RWPE1 (cell line): Measurements from ENCODE around the gene OLFM2.
A peak's percentile ranks its signal among the peaks of the same experiment; 100 is the strongest.

ENCODE experiments used
- CTCF ChIA-PET: fragments of 350-600 bp; sonication (Branson Sonifier 250); formaldehyde crosslinking; extraction: SDS; loops from one replicate; lab custom pipeline; 2021; lab: Yijun Ruan, JAX
- POLR2A ChIA-PET: fragments of 400-600 bp; formaldehyde crosslinking; extraction: SDS; loops from one replicate; lab custom pipeline; 2020; ENCODE audit warnings: antibody characterized with exemption; ENCODE audit not compliant: low non-redundant PET; lab: Yijun Ruan, JAX
- DNase-seq: peaks from one replicate; pipeline ENCODE4 v3.0.0; 2012; ENCODE audit warnings: low spot score
- H3K27ac ChIP-seq: fragments of 450-650 bp; 2 replicates; pipeline ENCODE4 v1.5.1; 2017
- CTCF ChIP-seq: fragments of 450-650 bp; conservative IDR thresholded peaks from 2 replicates; pipeline ENCODE4 v1.5.1; 2017; ENCODE audit warnings: low read depth, mild to moderate bottlenecking

The OLFM2 gene

GRCh38 chr19:9878511-9879196, 57.7 kb downstream of the OLFM2 start:
- no peak for TF ChIP-seq CTCF
- peak overlapping the region; percentile 30; the same call in 1 of the 2 replicates for H3K27ac ChIP-seq
- DNase-seq = no peak
- ChIA-PET CTCF (no interaction called here), POLR2A (no interaction called here)

GRCh38 chr19:9877780-9878510, 58.4 kb downstream of the OLFM2 start:
- no peak for TF ChIP-seq CTCF
- ChIA-PET POLR2A (no interaction called here), CTCF (interaction anchor here (0.6 kb wide), 1 partner anchor 20 kb away, joined by 3 read pairs; no protein-coding TSS in a partner anchor)
- peak; percentile 59 for DNase-seq
- H3K27ac ChIP-seq = peak overlapping the region; percentile 30; the same call in 1 of the 2 replicates

- ChIA-PET CTCF (interaction anchor here (0.7 kb wide), 1 partner anchor 69 kb away, joined by 4 read pairs; no protein-coding TSS in a partner anchor), POLR2A (interaction anchor here (0.6 kb wide), 1 partner anchor 11 kb away, joined by 7 read pairs; no protein-coding TSS in a partner anchor)
- no peak overlapping the region for H3K27ac ChIP-seq
- TF ChIP-seq CTCF = no peak
- no peak for DNase-seq
These were observed 60.5 kb downstream of the OLFM2 start for GRCh38 chr19:9875796-9876195.

- ChIA-PET POLR2A (interaction anchor here (0.7 kb wide), 1 partner anchor 17 kb away, joined by 6 read pairs; no protein-coding TSS in a partner anchor), CTCF (interaction anchor here (0.7 kb wide), 1 partner anchor 69 kb away, joined by 4 read pairs; no protein-coding TSS in a partner anchor)
- no peak for DNase-seq
- no peak overlapping the region for H3K27ac ChIP-seq
- TF ChIP-seq CTCF = no peak
These were observed 61.2 kb downstream of the OLFM2 start for GRCh38 chr19:9875031-9875627.

- ChIA-PET POLR2A (no interaction called here), CTCF (interaction anchor here (0.6 kb wide), 1 partner anchor 1921 kb away, joined by 3 read pairs; no protein-coding TSS in a partner anchor)
- TF ChIP-seq CTCF = no peak
- no peak for DNase-seq
- no peak overlapping the region for H3K27ac ChIP-seq
These were observed 63.6 kb downstream of the OLFM2 start for GRCh38 chr19:9872618-9873242.
